Stimulated activated CD4-positive, alpha-beta T cell treated with anti-CD3 and anti-CD28 coated beads, Interleukin-2, amount 100 ng/mL, for 4 hours (primary cell): Measurements from ENCODE around the gene PIK3R2.
A peak's percentile ranks its signal among the peaks of the same experiment; 100 is the strongest.
"Not testable (repeated sequence)": the region's sequence is repeated elsewhere in the genome, so short reads cannot be mapped to it uniquely, and the experiment has no call there.

Source experiments
- DNase-seq: peaks from one replicate; pipeline ENCODE4 v3.0.0-alpha.2; 2020; ENCODE audit warnings: low read depth

PIK3R2 gene

DNA sequence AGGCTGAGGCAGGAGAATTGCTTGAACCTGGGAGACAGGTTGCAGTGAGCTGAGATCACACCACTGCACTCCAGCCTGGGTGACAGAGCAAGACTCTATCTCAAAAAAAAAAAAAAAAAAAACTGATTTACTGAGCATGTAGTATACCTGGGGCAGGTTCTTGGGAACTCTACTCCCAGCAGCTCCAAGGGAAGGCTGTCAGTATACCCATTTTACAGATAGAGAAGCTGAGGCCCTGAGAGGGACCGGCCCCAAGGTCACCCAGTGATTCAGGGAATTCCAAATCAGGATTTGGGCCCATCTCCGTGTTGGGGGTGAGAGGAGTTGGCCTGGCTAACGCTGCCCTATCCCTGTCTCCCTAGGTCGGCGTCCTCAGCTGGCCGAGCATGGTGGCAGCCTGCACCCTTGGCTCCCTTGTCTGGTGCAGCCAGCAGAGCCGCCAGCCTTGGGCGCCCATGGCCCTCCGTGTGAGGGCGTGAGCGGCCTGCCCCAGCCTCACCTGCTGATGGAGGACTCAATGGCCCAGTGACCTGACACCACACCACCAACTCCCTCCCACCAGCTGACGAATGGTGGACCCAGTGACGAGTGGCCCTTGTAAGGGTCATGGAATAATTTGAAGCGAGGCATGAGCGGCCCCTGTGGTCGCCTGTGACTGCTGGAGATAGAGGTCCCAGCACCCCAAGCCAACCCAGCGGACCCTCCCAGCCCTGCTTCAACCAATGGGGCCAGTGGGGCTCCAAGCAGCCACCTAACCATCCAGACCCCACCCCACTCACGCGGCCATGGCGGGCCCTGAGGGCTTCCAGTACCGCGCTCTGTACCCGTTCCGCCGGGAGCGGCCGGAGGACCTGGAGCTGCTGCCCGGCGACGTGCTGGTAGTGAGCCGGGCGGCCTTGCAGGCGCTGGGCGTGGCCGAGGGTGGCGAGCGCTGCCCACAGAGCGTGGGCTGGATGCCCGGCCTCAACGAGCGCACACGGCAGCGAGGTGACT lies 2.4 kb downstream of the PIK3R2 start:
- no peak for DNase-seq

DNA sequence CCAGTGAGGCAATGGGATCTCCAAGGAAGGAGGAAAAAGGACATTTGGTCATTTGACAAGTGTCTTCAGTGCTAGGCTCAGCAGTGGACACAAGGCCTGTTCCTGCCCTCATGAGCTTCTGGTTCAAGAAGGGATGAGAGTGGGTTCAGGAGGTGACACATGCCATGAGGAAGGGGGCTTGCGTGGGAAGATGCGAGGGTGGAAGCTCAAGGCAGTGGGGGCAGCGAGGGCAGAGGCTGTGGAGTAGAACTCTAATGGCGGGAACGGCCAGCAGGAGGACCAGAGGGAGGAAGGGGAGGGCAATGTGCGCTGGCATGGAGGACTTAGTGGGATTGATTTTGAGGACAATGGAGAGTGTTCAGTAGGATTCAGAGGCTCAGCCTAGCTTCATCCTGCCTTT lies 3.3 kb downstream of the PIK3R2 start:
- DNase-seq: no peak

DNA sequence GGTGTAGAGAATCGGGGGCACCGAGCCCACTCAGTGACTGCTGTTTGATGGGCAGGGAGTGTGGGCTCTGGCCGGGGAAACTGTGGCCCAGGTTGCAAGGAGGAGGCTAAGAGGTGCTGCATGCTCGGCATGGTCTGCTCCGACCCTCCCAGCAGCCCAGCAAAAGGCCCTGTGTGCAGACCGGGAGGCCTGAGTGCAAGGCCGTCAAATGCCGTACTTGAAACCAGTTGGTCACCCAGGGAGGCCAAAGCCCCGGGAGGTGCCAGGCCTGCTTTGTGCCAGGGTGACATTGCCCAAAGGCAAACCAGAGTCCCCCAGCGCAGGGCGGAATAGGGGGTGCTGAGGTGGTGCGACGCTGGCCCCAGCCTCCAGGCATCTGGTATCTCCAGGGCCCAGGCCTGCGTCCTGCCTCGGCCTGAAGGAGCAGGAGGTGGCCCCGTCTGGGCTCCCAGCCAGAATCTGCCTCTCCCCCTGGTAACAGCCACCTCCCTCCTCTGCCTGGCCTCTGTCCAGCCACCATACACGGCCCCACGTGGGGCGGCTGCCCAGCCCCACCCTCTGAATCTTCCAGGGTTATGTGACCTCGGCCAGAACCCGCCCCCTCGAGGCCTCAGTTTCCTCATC lies 4.0 kb downstream of the PIK3R2 start:
- no peak for DNase-seq

DNA sequence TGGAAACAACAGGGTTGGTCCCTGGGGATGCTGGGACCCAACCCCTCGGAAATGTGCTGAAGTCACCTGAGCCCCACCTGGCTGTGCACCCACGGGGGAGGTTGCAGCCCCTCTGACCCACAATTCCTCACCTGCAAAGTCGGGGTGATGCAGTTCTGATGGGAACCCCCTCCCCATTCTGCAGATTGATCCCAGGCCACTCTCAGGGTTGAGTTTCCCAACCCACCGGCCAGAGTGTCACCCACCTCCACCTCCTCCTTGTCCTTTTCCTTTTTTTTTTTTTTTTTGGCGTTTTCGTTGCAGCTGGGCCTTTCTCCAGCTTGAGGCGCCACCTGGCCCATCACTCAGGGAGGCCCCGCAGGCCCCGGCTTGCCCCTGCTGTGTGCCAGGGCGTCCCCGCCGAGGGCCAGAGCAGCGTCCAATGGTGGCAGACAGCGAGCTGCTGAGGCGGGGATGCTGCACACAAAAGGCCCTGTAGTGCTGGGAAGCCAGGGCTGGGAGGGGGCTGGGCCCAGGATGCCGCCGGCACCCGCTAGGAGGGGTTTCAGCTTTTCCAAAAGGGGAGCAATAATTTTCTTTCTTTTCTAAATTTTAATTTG lies 4.6 kb downstream of the PIK3R2 start:
- DNase-seq: no peak

DNA sequence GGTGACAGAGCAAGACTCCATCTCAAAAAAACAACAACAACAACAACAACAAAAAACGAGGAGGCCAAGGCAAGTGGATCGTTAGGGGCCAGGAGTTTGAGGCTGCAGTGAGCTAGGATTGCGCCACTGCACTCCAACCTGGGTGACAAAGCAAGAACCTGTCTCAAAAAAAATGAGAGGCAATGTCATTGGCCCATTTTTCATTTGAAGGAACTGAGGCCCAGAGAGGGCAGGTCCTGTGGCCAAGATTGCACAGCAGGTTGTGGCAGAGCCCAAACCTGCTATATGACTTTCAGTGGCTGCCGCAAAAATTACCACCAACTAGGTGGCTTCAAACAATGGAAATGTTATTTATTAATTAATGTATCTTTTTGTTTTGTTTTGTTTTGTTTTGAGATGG lies 5.5 kb downstream of the PIK3R2 start:
- no peak for DNase-seq

DNA sequence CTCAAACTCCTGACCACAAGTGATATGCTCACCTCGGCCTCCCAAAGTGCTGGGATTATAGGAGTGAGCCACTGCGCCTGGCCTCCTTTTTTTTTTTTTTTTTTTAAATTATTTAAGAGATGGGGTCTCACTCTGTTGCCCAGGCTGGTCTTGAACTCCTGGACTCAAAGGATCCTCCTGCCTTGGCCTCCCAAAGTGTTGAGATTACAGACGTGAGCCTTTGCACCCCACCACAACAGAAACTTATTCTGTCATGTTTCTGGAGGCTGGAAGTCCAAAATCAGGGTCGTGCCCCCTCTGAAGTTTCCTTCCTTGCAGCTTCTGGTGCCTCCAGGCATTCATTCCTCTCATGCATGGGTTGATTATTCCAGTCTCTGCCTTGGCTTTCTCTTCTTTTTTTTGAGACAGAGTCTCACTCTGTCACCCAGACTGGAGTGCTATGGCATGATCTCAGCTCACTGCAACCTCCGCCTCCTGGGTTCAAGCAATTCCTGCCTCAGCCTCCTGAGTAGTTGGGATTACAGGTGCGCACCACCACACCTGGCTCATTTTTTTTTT lies 6.2 kb downstream of the PIK3R2 start:
- not testable (repeated sequence) for DNase-seq

DNA sequence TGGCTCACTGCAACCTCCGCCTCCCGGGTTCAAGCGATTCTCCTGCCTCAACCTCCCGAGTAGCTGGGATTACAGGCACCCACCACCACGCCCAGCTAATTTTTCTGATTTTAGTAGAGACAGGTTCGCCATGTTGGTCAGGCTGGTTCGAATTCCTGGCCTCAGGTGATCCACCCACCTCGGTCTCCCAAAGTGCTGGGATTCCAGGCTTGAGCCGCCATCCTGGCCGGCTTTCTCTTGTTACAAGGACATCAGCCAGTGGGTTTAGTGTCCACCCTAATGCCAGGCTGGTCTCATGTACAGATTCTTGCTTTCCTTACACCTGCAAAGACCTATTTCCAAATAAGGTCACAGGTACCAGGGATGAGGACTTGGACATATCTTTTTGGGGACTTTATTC lies 6.8 kb downstream of the PIK3R2 start:
- DNase-seq: no peak

DNA sequence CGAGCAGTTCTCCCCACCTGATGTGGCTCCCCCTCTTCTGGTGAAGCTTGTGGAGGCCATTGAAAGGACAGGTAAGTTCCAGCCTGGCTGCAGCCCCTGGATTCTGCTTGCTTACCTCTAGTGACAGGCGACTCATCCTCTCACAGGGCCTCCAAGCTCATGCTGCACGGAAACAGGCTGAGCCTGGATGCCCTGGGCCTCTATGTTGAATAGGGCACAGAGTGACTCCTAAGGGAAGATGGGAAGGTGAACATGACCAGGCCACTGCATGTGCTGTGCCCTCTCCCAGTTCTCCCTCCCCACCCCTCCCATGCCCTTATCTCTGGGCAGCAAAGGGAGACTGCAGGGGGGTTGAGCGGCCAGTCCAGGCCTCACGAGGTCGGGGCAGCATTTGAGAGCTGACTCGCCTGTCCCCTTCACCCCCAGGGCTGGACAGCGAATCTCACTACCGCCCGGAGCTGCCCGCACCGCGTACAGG lies 7.6 kb downstream of the PIK3R2 start:
- DNase-seq: no peak

DNA sequence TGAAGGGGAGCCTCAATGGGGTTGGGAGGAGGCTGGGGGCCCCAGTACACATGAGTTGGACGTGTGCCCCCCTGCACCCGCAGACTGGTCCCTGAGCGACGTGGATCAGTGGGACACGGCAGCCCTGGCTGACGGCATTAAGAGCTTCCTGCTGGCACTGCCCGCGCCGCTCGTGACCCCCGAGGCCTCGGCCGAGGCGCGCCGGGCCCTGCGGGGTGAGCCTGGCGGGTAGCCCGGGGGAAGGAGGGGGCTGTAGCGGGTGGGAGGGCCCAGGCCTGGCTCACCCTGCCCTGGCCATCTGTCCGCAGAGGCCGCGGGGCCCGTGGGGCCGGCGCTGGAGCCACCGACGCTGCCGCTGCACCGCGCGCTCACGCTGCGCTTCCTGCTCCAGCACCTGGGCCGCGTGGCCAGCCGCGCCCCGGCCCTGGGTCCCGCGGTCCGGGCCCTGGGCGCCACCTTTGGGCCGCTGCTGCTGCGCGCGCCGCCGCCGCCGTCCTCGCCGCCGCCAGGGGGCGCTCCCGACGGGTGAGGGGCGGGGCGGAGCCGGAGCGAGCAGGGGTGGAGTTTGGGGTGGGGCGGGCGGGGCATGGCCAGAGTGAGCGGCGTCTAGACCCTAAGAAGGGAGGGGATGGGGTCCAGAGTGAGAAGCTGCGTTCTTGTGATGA lies 8.1 kb downstream of the PIK3R2 start:
- DNase-seq: peak; percentile 67

DNA sequence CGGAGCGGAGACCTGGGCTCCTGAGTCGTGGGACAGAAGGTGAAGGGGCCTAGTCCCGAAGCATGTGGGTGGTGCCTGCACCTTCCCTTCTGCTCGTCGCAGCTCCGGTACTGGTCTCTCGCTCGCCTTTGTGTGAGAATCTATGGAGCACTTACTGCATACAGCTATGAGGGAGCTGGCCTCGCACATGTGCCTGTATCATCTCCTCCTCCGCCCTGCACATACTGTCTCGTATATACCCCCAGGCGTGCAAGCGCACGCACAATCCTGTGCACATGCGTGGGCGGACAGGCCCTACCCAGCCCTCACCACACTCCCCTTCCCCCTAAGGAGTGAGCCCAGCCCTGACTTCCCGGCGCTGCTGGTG lies 8.7 kb downstream of the PIK3R2 start:
- DNase-seq: no peak

DNA sequence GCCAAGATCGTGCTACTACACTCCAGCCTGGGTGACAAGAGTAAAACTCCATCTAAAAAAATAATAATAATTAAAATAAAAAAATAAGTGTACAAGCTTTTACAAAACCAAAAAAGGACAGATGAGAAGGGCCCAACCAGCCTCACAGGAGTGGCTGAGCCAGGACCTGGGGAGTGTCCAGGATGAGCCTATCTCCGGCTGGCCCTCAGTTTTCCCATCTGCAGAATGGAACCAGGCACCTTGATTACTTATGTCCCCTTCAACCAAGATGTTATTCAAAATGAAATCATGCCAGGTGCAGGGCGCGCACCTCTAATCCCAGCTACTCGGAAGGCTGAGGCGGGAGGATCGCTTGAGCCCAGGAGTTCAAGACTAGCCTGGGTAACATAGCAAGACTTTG lies 11.1 kb downstream of the PIK3R2 start:
- DNase-seq: no peak

DNA sequence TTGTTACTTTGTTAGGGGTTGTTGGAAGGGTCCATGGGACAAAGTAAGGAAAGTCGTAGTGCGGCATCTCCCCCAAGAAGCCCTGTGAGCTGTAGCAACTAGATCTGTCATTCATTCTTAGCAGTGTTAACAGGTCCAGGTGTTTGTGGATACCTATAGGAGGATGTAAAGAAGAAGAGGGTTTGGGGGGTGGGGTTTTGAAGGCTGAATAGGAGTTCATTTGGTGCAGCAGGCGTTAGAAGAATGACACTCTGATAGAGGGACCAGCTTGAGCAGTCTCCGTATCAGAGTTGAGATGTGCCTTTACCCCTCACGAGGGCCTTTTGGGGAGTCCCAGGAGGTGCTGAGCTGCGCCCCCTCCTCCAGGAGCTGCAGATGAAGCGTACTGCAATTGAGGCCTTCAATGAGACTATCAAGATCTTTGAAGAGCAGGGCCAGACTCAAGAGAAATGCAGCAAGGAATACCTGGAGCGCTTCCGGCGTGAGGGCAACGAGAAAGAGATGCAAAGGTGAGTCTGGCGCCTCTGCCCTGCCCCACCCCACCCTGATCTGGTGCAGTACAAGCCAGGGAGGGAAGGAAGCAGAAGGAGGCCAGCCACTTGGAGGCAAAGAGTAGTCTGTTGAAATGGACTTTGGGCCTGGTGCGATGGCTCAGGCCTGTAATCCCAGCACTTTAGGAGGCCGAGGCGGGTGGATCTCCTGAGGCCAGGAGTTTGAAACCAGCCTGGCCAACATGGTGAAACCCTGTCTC lies 13.0 kb downstream of the PIK3R2 start:
- no peak for DNase-seq

DNA sequence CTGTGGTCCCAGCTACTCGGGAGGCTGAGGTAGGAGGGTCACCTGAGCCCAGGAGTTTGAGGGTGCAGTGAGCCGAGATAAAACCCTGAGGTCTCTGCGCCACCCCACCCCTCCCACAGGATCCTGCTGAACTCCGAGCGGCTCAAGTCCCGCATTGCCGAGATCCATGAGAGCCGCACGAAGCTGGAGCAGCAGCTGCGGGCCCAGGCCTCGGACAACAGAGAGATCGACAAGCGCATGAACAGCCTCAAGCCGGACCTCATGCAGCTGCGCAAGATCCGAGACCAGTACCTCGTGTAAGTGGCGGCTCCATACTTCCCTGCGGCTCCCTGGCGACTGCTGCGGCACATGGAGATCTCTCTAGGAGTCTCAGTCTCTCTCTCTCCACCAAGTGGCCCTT lies 14.0 kb downstream of the PIK3R2 start:
- no peak for DNase-seq

DNA sequence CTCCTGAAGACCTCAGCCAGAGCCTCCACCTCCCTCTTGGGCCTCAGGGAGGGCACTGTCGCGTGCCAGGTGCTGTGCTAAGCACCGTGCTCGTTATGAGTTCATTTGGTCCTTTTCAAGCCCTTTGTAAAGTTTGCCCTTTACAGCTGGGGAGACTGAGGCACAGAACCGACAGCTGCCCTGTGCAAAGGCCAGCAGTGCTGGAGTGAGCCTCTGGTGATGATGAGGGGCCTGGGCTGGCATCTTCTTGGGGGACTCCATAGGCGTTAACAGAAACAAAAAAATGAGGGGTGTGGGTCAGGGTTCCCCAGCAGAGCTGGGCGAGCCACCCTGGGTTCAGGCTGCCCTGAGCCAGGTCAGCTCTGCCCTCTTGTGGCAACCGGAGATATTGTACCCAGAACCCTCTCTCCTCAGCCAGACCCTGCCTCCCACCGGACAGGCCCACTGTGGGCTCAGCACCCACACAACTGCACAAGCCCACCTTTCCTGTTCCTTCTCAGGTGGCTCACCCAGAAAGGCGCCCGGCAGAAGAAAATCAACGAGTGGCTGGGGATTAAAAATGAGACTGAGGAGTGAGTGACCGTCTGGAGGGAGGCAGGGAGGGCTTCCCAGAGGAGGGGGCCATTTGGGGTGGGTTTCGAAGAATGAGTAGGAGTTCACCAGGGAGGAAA lies 15.1 kb downstream of the PIK3R2 start:
- DNase-seq: peak; percentile 41

DNA sequence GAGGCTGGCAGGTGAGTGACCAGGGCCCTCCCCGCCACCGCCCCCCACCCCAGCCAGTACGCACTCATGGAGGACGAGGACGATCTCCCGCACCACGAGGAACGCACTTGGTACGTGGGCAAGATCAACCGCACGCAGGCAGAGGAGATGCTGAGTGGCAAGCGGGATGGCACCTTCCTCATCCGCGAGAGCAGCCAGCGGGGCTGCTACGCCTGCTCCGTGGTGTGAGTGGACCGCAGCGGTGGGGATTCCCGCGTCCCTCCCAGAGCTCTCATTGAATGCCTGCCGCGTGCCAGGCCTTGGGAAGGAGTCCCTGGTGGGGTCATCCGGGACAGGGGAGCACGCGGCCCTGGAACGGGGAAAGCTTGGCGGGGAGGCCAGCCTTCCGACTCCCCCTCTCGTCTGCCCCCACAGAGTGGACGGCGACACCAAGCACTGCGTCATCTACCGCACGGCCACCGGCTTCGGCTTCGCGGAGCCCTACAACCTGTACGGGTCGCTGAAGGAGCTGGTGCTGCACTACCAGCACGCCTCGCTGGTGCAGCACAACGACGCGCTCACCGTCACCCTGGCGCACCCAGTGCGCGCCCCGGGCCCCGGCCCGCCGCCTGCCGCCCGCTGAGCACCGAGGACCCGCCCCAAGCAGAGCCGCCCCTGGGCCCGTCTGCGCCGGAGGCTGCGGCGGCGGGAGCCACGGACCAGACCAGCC lies 15.9 kb downstream of the PIK3R2 start:
- no peak for DNase-seq

DNA sequence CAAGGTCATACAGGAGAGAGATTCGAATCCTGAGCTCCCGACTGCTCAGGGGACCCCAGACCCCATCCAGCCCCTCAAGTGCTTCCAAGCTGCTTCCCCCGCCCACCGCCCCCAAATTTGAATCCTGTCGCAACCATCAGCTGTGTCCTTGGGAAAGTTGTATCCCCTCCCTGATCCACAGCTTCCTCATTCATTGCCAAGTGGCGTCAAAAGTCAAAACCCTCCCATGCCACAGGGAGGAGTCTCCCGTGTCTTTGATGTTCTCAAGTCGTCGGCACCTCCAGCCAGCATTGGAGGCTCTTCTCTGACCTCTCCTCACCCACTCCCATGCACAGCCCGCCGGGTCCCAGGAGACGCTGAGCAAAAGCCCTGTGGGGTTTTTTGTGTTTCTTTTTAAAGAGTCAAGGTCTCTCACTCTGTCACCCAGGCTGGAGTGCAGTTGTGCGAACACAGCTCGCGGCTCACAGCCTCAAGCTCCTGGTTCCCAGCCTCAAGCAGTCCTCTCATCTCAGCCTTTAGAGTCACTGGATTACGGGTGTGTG lies 17.8 kb downstream of the PIK3R2 start:
- DNase-seq: no peak

DNA sequence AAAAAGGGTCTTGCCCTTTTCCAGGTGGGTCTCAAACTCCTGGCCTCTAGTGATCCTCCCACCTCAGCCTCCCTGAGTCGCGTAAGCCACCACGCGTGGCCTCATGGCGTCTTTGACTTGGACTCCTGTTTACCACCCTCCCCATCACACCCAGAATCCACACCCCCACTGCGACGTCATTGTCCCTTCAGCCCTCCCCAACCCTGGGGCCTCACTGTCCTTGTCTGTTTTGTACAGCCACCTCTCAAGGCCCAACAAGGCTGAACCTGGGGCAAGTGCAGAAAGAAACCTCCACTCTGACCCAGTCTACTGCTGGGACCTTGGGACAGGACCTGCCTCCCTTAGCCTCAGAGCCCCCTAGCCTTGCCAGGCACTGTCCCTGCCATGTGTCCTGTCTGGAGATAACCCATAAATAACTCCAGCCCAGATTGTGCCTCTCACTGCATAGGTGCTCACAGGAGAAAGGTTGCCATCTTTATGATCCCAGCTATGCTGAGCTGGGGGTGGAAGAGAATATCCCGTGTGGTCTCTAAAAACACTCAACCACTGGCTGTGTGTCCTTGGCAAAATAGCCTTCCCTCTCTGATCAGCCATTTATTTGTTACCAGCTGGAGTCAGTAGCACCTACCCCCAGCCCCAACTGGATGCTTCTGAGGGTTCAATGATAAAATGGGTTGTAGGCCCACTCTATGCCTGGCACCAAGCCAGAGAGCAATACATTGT lies 18.8 kb downstream of the PIK3R2 start:
- DNase-seq: no peak

DNA sequence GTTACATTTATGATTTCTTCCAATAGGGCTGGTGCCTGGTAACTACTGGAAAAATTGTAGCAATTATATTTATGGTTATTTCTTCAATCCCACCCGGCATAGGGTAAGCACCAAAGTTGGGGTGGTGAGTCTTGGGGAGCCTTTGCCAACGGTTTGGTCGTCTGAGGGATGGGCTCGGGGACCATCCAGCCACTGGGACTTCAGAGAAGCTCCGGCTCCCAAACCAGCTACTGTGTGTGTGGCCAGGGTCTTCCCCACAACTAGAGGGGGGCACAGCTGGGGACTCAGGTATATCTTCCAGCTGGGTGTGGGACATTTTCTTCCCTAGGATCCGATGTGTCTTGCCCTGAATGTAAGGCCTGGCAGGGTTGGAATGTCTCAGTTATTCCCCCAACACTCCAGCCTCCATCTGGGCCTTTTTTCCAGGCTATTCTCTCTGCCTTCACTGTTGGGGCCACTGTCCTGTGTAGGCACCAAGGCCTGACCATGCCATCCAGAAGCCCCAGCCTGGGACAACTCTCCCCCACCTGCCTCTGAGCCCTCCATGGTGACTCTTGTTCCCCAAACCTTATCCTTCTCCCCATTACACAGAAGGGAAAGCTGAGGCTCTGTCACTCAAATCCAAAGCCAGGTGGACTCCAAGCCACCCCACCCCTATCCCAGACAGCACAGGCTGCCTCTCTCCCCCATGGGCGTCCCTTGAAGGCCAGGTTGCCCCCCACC lies 19.5 kb downstream of the PIK3R2 start:
- DNase-seq: no peak
